Keratinocyte (primary cell): ENCODE measurements around the gene CTNNA2.

Source experiments
- EZH2 ChIP-seq: IDR thresholded peaks from one replicate; pipeline ENCODE4 v1.6.1; 2012; ENCODE audit warnings: inconsistent platforms, mild to moderate bottlenecking, low read length, moderate library complexity
- TF ChIP-seq, protein P1 (sequence below), 3 experiments: IDR thresholded peaks in 1 of 3; conservative IDR thresholded peaks in 1 of 3; optimal IDR thresholded peaks in 1 of 3; 2 replicates in 2 of 3; 3 replicates in 1 of 3; pipeline versions ENCODE3 to v1.5.1; 2011; ENCODE audit warnings: low read length in 3 of 3, mild to moderate bottlenecking in 3 of 3, moderate library complexity in 2 of 3, control low read depth in 1 of 3, inconsistent platforms in 1 of 3; ENCODE audit not compliant: insufficient read depth in 2 of 3; ENCODE audit errors: extremely low read depth in 1 of 3

DNA sequence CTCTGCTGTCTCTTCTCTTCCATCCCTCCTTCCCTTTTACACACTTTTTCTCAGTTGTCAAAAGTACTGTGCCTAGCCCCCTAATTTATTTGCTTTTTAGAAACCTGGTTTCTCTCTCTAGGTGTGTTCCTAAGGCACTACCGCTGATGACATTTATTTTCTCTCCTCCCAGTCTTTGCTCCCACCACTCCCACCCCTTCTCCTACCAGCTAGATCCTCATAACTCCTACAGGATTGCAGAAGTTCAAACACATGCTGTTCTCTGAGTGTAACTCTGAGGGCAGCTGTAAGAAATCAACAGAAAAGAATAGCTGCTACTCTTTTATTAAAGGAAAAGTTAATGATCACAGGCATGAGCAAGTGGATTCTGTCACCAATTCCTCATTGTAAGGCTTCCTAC is 814.0 kb downstream of the CTNNA2 start:
- TF ChIP-seq, protein P1, sequence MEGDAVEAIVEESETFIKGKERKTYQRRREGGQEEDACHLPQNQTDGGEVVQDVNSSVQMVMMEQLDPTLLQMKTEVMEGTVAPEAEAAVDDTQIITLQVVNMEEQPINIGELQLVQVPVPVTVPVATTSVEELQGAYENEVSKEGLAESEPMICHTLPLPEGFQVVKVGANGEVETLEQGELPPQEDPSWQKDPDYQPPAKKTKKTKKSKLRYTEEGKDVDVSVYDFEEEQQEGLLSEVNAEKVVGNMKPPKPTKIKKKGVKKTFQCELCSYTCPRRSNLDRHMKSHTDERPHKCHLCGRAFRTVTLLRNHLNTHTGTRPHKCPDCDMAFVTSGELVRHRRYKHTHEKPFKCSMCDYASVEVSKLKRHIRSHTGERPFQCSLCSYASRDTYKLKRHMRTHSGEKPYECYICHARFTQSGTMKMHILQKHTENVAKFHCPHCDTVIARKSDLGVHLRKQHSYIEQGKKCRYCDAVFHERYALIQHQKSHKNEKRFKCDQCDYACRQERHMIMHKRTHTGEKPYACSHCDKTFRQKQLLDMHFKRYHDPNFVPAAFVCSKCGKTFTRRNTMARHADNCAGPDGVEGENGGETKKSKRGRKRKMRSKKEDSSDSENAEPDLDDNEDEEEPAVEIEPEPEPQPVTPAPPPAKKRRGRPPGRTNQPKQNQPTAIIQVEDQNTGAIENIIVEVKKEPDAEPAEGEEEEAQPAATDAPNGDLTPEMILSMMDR (optimal IDR thresholded peaks at IDR 0.05 in 1 of 3, IDR thresholded peaks at IDR 0.05 in 1 of 3, conservative IDR thresholded peaks at IDR 0.05 in 1 of 3; ENCODE audit: extremely low read depth in 1 of 3, insufficient read depth in 2 of 3, low read length in 3 of 3): no peak
- TF ChIP-seq EZH2: no peak
